GM23338 (cell line): Measurements from ENCODE around the gene AK4.

Experiments used
- CTCF ChIP-seq, 2 experiments: fragments of 200-600 bp in 1 of 2; sonication (generic) in 1 of 2; conservative IDR thresholded peaks; 2 replicates each; pipeline versions ENCODE4 v1.5.1 to v1.6.1; 2016 to 2017; ENCODE audit warnings: antibody characterized with exemption in 2 of 2, low read depth in 2 of 2, mild to moderate bottlenecking in 2 of 2, moderate library complexity in 1 of 2
- EZH2 ChIP-seq: fragments of 200-600 bp; sonication (generic); IDR thresholded peaks from one replicate; pipeline ENCODE4 v1.8.0; 2017; ENCODE audit warnings: antibody characterized with exemption, mild to moderate bottlenecking, low read depth; ENCODE audit not compliant: unreplicated experiment
- EZH2phosphoT487 ChIP-seq: fragments of 200-600 bp; sonication (generic); IDR thresholded peaks from one replicate; pipeline ENCODE4 v1.8.1; 2018; ENCODE audit warnings: antibody characterized with exemption; ENCODE audit not compliant: unreplicated experiment
- POLR2AphosphoS5 ChIP-seq: IDR thresholded peaks from 2 replicates; pipeline ENCODE4 v1.6.1; 2016; ENCODE audit warnings: antibody characterized with exemption, low read depth
- TF ChIP-seq, protein P1 (sequence below): IDR thresholded peaks from one replicate; pipeline ENCODE4 v1.6.1; 2018; ENCODE audit warnings: antibody characterized with exemption; ENCODE audit not compliant: unreplicated experiment
- TF ChIP-seq, protein P2 (sequence below): IDR thresholded peaks from 2 replicates; pipeline ENCODE4 v1.6.1; 2016; ENCODE audit warnings: antibody characterized with exemption

DNA sequence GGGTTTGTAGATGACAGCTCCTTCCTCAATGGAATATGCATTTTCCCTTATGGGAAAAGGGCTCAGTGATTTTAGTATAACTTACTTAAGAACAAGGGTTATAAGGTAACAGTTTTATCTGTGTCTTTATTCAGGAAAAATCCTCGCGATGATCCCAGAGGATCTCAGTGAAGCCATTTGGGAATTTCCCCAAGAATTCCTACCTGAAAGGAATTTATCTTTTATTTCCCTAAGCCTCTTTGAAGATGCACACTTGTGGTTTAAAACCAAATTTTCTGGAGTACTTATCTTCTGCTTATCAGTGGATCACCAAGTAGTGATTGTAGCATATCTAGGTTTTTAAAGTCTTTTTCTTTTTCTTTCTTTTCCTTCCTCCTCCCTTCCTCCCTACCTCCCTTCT is 58.8 kb downstream of the AK4 start:
- TF ChIP-seq CTCF (conservative IDR thresholded peaks at IDR 0.05; ENCODE audit: low read depth in 2 of 2) = no peak
- TF ChIP-seq, protein P1, sequence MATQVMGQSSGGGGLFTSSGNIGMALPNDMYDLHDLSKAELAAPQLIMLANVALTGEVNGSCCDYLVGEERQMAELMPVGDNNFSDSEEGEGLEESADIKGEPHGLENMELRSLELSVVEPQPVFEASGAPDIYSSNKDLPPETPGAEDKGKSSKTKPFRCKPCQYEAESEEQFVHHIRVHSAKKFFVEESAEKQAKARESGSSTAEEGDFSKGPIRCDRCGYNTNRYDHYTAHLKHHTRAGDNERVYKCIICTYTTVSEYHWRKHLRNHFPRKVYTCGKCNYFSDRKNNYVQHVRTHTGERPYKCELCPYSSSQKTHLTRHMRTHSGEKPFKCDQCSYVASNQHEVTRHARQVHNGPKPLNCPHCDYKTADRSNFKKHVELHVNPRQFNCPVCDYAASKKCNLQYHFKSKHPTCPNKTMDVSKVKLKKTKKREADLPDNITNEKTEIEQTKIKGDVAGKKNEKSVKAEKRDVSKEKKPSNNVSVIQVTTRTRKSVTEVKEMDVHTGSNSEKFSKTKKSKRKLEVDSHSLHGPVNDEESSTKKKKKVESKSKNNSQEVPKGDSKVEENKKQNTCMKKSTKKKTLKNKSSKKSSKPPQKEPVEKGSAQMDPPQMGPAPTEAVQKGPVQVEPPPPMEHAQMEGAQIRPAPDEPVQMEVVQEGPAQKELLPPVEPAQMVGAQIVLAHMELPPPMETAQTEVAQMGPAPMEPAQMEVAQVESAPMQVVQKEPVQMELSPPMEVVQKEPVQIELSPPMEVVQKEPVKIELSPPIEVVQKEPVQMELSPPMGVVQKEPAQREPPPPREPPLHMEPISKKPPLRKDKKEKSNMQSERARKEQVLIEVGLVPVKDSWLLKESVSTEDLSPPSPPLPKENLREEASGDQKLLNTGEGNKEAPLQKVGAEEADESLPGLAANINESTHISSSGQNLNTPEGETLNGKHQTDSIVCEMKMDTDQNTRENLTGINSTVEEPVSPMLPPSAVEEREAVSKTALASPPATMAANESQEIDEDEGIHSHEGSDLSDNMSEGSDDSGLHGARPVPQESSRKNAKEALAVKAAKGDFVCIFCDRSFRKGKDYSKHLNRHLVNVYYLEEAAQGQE = no peak
- no peak for TF ChIP-seq POLR2AphosphoS5
- TF ChIP-seq EZH2phosphoT487 = no peak
- TF ChIP-seq, protein P2, sequence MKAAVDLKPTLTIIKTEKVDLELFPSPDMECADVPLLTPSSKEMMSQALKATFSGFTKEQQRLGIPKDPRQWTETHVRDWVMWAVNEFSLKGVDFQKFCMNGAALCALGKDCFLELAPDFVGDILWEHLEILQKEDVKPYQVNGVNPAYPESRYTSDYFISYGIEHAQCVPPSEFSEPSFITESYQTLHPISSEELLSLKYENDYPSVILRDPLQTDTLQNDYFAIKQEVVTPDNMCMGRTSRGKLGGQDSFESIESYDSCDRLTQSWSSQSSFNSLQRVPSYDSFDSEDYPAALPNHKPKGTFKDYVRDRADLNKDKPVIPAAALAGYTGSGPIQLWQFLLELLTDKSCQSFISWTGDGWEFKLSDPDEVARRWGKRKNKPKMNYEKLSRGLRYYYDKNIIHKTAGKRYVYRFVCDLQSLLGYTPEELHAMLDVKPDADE = no peak
- TF ChIP-seq EZH2 = no peak
